HG03457 (cell line): ENCODE results near the gene IZUMO4.

Experiments
- ATAC-seq: cut with Tn5 transposase; IDR thresholded peaks from one replicate; pipeline ENCODE4 v1.9.1; 2021; ENCODE audit warnings: moderate number of reproducible peaks; ENCODE audit not compliant: unreplicated experiment

The IZUMO4 gene, protein sequence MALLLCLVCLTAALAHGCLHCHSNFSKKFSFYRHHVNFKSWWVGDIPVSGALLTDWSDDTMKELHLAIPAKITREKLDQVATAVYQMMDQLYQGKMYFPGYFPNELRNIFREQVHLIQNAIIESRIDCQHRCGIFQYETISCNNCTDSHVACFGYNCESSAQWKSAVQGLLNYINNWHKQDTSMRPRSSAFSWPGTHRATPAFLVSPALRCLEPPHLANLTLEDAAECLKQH

DNA sequence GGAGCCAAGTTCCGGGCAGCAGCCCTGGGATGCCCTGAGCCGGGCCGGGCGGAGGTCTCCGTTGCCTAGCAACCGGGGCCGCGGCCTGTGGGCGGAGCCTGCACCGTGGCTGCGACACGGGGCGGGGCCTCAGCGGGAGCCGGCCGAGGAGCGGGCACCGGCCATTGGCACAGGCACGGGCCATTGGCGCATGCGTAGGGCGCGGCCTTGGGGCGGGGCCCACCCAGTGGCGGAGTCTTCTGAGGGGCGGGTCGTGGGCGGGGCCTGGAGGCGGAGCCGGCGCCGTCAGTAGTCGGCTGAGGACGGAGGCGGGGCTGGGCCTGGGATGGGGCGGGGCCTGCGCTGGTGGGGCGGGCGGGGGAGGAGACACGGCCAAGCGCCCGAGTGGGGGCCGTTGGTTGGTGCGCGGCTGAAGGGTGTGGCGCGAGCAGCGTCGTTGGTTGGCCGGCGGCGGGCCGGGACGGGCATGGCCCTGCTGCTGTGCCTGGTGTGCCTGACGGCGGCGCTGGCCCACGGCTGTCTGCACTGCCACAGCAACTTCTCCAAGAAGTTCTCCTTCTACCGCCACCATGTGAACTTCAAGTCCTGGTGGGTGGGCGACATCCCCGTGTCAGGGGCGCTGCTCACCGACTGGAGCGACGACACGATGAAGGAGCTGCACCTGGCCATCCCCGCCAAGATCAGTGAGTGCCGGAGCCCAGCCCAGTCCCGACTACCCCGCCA is at the start of gene IZUMO4:
Gene IZUMO4 (plus strand): TSS at position 436 of the 723 bp plus-strand sequence. CDS start 31 bp downstream, at position 467.
- ATAC-seq: peak; percentile 44

DNA sequence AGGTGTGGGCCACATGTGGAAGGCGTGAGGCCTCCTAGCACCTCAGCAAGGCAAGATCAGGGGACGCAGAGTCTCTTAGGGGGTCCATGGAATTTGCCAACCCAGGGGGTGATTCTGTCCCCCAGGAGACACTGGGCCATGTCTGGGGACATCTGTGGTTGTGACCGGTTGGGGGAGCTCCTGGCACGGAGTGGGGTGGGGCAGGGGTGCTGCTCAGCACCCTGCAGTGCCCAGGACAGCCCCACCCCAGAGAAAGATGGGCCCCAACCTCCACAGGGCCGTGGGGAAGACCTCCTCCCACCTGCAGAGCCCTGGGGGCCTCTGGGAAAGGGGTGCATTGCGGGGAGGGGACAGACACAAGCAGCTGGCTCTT is 49.7 kb upstream of the IZUMO4 start:
- no peak for ATAC-seq

DNA sequence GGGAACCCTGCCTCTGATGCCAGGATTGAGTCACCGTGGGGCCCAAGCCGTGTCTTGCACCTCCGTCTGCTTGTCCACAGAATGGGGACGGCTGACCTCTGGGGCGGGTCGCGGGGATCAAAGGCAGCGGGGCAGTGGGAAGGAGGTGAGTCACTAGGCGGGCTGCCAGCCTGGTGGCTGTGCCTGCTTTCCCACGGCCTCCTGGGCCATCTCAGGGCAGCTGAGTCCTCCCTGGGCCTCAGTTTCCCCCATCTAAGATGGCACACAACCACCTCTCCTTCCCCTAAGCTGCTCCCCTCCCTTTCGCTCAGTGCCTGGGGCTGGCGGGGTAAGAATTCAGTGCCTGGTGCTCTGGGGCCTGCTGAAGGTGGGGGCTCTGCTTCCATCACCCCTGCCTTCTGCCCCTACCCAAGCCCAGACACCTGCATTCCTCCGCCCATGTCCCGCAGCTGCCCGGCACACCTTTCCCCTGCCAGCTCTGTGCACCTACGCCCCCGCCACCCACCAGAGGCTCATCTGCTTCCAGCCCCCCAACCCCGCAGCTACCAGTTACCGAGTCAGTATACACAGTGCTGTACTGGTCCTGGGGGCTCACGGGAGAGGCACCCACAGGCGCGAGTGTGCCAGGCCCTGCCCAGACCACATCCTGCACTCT is 49.1 kb upstream of the IZUMO4 start:
- ATAC-seq: no peak

DNA sequence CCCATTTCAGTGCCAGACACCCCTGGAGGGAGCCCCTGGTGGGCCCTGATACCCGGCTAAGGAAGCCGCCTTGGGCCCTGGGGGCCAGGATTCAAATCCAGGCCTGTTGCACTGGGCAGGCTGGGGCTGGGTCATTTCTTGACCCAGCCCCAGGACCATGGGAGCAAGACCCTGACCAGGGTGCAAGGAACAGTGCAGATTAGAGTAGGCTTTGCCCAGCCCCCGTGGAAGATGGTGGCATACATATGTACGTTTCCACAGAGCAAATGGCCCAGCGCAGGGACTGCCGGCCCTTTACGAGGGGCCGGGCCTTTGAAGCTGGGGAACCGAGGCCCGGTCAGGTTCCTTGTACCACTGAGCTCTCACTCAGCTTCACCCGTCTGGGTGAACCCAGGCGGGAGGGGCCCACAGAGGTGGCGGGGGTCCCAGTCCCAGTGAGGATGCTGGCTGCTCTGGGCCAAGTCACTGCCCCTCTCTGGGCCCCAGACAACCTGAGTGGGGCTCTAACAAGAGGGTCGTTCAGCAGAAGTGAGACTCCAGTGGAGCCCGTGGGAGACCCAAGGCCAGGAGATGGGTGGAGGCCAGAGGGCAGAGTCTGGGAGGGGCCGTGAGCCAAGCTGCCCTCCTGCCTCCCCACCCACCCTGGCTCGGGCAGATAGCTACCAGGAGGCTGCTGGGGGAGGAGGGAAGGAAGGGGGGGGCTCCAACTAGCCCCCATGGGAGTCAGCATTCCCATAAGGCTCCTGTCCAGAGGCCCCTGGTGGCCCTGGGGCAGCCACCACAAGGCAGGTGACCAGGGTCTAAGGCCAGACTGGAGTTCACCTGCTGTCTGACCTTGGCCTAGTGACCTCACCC is 48.4 kb upstream of the IZUMO4 start:
- ATAC-seq: no peak

DNA sequence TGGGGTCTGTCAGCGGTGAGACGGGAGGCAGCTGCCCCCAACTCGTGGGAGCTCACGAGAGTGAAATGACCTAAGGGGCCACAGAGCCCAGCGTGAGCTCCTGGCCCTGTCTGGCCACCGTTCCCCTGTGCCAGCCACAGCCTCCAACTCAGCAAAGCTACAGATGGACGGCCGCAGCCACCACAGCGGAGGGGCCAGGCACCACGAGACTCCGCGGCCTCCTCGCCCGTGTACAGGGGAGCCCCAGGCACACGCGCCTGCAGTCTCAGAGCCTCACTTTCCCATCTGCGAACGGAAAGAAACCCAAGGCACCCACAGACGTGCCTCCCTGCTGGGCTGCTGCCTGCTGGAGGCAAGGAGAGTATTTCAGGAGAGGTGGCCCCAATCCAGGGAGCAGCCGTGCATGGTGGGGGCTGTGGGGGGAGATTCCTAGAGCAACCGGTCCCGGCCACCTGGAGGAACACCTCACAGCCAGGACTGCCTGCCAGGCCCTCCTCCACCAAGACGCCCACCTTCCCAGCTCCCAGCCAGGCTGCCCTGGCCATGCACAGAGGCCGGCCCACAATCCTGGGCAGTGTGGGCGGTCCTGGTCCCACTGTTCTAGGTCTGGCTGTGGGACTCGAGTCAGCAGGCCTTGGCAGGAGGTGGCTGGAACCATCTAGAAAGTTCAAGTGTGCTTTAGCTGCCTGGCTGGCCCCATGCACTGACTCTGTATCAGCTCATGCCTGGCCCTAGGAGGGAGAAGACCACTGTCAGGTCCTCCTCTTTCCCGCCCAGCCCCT is 47.6 kb upstream of the IZUMO4 start:
- no peak for ATAC-seq

DNA sequence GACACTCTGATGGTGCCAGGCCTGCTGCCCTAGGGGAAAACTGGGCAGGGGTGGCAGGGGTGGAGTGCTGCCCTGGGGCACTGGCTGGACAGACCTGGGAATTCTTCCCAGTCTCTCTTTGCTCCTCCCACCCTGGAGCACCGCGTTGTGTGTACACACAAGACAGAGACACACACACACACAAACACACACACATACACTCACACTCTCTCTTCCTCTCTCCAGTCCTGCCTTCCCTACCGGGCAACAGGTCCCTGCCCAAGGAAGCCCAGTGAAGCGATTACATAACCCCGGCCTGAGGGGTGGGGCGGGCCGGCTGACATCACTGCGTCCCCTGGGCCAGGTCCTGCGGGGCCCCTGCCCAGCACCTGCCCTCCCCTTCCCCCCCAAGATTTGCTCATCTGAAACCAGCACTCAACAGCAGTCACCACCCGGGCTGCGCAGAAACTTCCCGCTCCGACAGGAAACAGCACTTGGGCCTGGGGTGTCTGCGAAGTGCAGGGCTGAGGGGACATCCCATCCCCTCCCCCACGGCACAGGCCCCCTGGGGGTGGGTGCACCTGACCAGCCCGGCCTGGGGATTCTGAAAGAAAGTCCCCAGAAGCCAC is 46.9 kb upstream of the IZUMO4 start:
- no peak for ATAC-seq

DNA sequence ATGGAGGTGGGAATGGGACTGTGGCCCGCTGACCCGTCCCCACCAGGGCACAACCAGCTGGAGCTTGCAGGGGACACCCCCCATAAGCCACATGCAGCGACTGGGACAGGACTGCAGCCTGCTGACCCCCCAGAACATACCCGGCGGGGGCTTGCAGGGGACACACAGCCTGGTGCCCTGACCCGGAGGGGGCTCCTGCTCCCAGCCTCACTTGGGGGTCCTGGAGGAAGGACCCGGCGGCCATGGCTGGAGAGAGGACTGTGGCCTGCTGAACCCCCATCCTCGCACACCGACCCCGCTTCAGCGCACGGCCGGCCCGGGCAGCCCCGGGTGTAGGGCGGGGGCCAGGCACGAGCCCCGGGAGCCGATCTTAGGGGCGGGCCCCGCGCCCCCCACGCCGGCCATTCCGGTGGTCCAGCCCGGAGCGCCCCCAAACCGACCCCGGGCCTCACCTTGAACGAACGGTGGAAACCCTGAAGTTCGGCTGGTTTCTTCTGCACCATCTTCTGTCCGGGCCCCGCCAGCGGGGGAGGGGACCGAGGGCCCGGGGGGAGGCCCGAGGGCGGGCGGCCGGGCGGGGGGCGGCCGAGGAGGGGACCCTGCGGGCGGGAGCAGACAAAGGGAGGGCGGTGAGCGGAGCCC is 46.2 kb upstream of the IZUMO4 start:
- no peak for ATAC-seq

DNA sequence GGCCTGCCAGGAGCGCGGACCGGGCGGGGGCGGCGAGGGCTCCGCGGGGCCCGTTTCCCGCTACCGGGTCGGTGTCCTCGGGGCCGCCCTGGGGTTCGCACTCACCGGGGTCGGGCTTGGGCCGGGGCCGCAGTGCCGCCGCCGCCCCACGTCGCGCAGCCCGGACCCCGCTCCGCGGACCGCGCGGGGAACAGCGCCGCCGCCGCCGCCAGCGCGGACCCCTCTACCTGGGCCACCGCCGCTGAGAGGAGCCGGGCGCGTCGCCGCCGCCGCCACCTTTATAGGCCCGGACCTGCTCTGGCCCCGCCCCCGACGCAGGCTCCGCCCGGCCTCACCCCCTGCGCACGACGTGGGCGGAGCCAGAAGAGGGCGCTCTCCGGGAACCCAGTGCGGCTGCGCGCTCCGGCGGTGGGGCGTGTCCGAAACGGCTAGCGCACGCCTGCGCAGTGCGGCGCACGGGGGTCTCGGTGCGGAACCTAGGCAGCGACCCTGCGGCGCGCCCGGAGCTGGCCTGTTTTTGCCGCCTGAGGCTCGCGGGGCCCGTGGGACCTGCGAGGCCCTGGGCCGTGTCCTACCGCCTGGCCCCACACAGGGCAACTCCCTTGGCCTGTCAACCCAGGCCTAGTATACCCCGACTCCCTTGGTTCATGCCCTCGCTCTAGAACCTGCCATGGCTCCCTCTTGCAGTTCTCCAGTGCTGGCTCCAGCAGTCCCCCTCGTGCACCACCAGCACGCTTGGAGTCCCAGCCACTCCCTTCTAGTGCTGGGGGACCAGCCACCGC is 45.5 kb upstream of the IZUMO4 start, which contains the start of gene MKNK2:
Gene MKNK2 (minus strand): TSS at position 254 of the 782 bp plus-strand sequence. CDS start 393 bp downstream, outside the sequence.
- peak; percentile 27 for ATAC-seq

DNA sequence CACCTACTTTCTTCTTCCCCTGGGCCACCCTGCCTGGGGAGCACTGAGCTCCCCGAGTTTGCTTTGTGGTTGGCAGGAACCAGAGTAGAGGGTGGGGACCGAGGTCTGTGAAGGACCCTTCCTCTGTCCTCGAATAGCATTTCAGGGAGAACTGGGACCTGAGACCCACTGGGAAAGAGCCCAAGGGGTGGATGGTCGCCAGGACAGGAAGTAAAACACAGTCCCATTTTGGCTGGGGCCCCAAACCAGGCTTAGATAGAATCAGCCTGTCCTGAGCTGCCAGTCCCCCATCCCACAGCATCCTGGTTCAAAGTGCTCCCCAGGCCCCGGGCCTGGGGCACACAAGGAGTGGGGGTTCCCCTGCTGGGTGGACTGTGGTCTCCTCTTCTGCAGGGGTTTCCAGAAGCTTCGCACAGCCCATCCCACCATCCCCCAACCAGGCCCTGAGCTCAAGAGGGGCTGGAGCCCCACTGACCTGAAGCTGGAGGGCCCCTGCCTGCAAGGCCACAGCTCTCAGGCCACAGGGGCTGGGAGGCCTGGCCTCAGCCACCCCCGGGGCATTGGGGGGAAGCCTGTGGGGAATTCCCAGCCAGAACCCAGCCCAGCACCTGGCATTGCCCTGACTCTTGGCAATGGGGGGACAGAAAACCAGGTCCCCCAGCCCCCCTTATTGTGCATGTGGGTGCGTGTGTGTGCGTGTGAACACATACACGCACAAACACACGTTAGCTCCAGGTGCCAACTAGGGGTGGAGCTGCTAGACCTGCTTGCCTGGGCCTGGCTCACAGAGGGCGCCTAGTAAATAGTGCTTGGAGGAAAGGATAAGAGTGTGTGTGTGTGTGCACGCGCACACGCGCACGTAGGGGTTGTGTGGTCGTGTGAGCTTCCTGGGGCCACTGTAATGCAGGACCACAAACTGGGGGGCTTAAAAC is 44.7 kb upstream of the IZUMO4 start:
- no peak for ATAC-seq

DNA sequence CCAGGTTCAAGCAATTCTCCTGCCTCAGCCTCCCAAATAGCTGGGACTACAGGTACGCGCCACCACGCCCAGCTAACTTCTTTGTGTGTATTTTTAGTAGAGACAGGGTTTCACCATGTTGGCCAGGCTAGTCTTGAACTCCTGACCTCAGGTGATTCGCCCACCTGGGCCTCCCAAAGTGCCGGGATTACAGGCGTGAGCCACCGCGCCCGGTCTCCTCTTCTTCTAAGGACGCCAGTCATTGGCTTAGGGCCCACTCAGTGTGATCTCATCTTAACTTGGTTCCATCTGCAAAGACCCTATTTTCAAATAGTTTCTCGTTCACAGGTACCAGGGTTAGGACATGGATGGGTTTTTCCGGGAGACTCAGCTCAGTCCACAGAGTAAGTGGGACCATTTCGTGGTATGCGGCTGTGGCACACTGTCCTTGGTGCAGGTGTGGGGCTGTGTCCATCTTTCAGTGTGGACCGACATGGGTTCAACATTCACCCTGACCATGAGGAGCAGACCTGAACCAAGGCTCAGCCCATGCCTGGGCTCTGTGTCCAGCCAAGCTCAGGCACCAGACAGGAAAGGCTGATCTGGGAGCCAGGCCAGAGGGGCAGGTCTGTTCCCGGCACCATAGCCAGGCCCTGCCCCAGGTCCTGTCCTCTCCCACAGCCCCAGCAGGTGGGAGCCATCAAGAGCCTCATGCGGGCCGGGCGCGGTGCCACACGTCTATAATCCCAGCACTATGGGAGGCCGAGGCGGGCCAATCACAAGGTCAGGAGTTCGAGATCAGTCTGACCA is 42.9 kb upstream of the IZUMO4 start:
- ATAC-seq: no peak

DNA sequence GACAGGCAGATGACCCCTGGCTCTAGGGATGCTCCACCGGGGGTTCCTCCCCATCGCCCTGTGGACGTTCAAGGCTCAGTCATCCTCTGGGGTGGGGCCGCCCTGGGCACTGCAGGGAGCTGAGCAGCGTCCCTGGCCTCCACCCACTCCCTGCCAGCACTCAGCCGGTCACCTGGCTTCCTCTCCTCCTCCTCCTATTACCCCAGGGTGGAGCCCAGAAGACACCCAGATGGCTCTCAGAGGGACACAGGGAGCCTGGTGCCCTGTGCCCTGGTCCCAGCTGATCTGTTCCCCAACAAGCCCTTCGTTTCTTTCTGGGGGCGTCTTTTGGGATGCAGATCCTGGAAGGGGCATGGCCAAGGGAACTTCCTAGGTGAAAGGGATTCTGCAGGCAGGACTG is 42.0 kb upstream of the IZUMO4 start:
- ATAC-seq: no peak

DNA sequence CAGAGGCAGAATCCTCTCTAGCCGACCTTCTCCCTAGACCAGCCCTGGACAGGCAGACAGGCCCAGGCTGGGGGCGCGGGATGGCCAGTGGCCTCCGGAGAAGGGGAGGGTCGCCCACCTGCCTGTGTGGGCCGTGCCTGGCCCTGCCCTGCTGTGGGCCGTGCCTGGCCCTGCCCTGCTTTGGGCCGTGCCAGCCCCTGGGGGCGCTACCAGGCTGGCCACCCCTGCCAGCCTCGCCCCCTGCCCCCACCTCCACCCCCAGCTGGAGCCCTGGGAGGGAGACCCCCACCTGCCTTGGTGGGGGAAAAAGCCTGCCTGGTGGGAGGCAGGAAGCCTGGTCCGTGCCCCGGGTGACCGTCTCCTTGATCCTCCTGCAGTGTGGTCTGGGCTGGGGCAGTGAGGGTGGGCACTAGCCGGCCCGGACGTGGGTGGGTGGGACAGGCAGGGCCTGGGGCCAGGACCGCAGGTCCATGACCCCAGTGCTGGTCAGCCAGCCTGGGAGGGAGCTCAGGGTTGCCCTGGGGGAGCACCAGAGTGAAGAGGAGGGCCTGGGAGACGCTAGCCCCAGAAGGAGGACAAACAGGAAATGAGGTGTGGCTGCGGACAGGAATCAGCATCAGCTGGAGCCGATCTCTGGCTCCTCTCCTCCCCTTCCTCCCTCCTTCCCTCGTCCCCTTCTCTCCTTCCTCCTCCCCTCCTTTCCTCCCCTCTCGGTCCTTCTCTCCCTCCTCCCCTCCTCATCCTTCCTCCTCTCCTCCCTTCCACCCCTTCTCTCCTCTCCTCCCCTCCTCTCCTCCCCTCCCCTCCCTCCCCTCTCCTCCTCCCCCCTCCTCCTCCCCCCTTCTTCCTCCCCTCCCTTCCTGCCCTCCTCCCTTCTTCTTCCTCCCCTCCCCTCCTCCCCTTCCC is 40.5 kb upstream of the IZUMO4 start:
- no peak for ATAC-seq

DNA sequence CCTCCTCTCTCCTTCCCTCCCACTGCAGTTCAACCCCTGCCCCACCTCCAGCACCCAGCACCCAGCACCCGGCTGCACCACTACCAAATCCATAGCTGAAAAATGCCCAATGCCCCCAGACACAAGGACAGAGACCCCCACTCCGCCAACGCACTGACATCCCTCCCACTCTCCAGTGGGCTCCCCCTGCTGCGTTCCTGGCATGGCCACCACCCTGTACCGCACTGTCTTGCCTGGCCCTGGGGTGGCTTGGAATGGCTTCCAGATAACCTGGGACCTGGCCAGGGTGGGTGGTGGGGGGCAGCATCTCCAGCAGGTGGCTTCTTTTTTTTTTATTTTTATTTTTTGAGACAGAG is 39.9 kb upstream of the IZUMO4 start:
- no peak for ATAC-seq

DNA sequence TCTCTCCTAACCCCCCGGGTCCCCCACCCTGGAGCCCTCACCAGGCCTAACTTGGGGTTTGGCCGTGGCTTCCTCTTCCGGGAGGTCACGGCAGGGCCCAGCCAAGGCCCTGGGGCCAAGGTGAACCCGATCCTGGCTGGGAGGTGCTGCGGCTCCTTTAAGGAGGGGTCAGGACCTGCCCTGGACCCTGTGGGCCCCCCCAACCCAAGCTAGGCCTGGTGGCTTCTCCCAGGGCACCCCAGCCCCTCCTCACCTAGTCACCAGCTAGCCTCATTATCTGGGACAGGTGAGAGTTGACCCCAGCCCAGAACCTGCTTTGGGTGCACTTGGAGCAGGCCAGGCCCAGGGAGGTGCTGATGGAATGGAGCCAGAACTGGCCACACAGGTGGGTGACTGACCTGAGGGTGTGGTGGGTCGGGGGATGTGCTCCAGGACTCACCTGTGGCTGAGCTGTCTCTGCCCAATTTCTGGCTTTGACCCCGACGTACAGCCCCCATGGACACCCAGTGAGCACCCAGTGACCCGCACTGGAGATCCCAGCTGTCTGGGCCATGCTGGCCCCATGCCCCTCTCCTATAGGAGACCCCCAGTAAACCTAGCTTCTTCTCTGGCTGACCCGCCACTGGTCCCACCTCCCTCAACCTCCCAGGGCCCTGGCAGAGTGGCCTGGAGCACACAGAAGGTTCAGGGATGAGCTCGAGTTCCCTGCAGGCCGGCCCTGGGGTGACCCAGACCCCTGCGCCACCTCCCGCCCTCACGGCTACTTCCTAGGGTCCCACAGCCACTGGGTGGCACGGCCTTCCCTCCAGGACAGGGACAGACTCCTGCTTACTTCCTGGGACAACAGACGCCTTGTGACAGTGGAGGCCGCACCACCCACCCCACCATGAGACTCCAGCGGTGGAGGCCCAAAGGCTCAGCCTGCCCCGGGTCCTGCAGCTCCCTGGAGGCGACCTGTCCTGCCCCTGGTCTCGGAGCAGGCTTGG is 38.9 kb upstream of the IZUMO4 start:
- ATAC-seq: no peak
